KOPT-K1 (cell line): ENCODE results near the gene REV3L.
"Not testable (repeated sequence)": the region's sequence is repeated elsewhere in the genome, so short reads cannot be mapped to it uniquely, and the experiment has no call there.

Source experiments
- H3K27ac ChIP-seq: fragments of 200-600 bp; sonication (generic); 2 replicates; pipeline ENCODE4 v1.5.1; 2016; ENCODE audit warnings: antibody characterized with exemption, mild to moderate bottlenecking, low read depth, low read length; ENCODE audit not compliant: poor library complexity, severe bottlenecking
- H3K36me3 ChIP-seq: fragments of 200-600 bp; sonication (generic); 2 replicates; pipeline ENCODE4 v1.5.1; 2017; ENCODE audit warnings: antibody characterized with exemption, mild to moderate bottlenecking, low read length, moderate library complexity; ENCODE audit not compliant: insufficient read depth
- H3K9me3 ChIP-seq: fragments of 200-600 bp; sonication (generic); 2 replicates; pipeline ENCODE4 v1.5.1; 2017; ENCODE audit warnings: antibody characterized with exemption, low read length, mild to moderate bottlenecking; ENCODE audit not compliant: insufficient read depth, poor library complexity, severe bottlenecking

REV3L gene

DNA sequence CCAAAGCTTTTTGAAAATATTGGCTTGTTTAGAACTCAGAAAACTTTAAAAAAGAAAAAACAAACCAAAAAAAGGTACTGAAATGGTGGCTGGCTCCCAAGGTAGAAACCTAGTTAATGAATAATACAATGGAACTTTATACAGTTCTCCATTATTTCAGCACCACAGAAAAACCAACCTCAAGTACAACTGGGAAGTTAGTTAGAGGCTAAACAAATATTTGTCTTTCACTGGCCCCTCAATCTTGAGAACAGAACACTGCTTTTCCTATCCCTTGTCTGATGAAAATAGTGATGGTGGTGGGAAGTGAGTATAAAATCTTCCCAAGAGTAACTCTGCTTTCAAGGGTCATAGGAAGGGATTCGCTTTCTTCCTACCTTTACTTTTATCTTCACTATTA, 126.5 kb downstream of the REV3L start:
- Histone ChIP-seq H3K9me3 (no peaks in the 10 kb centered on the region), H3K36me3 (peaks cover 48% of the 10 kb centered on the region), H3K27ac (no peak overlapping the region)

- H3K9me3 ChIP-seq = no peaks in the 10 kb centered on the region
- H3K27ac ChIP-seq = no peak overlapping the region
- peaks cover 62% of the 10 kb centered on the region for H3K36me3 ChIP-seq
Observed at GRCh38 chr6:111354758-111355555, 128.1 kb downstream of the REV3L start.

- Histone ChIP-seq H3K9me3 (no peaks in the 10 kb centered on the region), H3K27ac (no peak overlapping the region), H3K36me3 (peaks cover 72% of the 10 kb centered on the region)
Observed at GRCh38 chr6:111353912-111354462, 129.0 kb downstream of the REV3L start.

DNA sequence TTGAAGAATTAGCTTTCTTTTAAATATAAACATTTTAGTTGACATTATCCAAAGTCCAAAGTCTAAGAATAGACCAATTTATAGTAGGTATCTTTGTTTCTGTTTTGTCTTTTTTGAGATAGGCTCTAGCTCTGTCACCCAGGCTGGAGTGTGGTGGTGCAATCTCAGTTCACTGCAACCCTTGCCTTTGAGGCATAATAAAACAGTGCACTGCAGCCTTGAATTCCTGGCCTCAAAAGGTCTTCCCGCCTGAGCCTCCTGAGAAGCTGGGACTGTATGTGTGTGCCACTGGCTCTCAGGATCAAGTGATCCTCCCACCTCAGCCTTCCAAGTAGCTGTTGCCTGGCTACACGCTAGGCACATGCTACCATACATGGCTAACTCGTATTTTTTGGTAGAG, 135.4 kb downstream of the REV3L start:
- H3K9me3 ChIP-seq = no peaks in the 10 kb centered on the region
- H3K27ac ChIP-seq = no peak overlapping the region
- H3K36me3 ChIP-seq = peaks cover 74% of the 10 kb centered on the region

- Histone ChIP-seq H3K9me3 (no peaks in the 10 kb centered on the region), H3K27ac (no peak overlapping the region), H3K36me3 (peaks cover 42% of the 10 kb centered on the region)
Observed at GRCh38 chr6:111342913-111343312, 140.1 kb downstream of the REV3L start.

GRCh38 chr6:111339294-111339693, 143.7 kb downstream of the REV3L start:
- Histone ChIP-seq H3K27ac (no peak overlapping the region), H3K9me3 (no peaks in the 10 kb centered on the region), H3K36me3 (peaks cover 32% of the 10 kb centered on the region)

- Histone ChIP-seq H3K36me3 (peaks cover 32% of the 10 kb centered on the region), H3K9me3 (no peaks in the 10 kb centered on the region), H3K27ac (no peak overlapping the region)
Observed at GRCh38 chr6:111338843-111339242, 144.2 kb downstream of the REV3L start.

- Histone ChIP-seq H3K9me3 (no peaks in the 10 kb centered on the region), H3K36me3 (peaks cover 27% of the 10 kb centered on the region), H3K27ac (no peak overlapping the region)
Observed at GRCh38 chr6:111337829-111338236, 145.2 kb downstream of the REV3L start.

- Histone ChIP-seq H3K27ac (no peak overlapping the region), H3K9me3 (no peaks in the 10 kb centered on the region), H3K36me3 (peaks cover 68% of the 10 kb centered on the region)
Observed at GRCh38 chr6:111329882-111330633, 153.0 kb downstream of the REV3L start.

- Histone ChIP-seq H3K9me3 (no peaks in the 10 kb centered on the region), H3K27ac (no peak overlapping the region), H3K36me3 (peaks cover 75% of the 10 kb centered on the region)
Observed at GRCh38 chr6:111326563-111326962, 156.5 kb downstream of the REV3L start.

DNA sequence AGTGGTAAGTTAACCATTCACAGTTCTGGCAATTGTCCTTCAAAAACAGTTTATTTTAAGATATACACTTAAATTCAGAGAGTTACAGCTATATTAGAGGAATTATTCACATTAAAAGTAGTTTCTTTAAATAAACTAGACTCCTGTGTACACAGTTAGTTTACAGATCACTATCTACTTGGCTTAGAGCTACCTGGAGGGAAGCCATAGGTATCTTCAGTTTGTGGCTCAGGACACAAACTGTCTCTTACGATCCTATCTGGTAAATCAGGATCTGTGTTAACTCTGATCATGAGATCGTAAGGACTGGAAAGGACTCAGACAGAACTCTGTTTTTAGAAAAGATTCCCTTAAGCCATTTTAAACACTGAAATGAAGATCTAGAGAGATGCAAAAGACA, 160.9 kb downstream of the REV3L start:
- no peak overlapping the region for H3K27ac ChIP-seq
- H3K36me3 ChIP-seq = peaks cover 57% of the 10 kb centered on the region
- no peaks in the 10 kb centered on the region for H3K9me3 ChIP-seq

DNA sequence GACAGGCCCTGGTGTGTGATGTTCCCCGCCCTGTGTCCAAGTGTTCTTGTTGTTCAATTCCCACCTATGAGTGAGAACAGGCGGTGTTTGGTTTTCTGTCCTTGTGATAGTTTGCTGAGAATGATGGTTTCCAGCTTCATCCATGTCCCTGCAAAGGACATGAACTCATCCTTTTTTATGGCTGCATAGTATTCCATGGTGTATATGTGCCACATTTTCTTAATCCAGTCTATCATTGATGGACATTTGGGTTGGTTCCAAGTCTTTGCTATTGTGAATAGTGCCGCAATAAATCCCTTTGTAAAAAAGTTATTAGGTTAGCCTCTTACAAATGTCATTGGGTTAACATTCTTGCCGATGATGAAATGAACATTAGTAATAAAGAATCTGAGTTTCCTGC, 175.1 kb downstream of the REV3L start:
- peaks cover 72% of the 10 kb centered on the region for H3K36me3 ChIP-seq
- H3K27ac ChIP-seq, H3K9me3 ChIP-seq: not testable (repeated sequence)

DNA sequence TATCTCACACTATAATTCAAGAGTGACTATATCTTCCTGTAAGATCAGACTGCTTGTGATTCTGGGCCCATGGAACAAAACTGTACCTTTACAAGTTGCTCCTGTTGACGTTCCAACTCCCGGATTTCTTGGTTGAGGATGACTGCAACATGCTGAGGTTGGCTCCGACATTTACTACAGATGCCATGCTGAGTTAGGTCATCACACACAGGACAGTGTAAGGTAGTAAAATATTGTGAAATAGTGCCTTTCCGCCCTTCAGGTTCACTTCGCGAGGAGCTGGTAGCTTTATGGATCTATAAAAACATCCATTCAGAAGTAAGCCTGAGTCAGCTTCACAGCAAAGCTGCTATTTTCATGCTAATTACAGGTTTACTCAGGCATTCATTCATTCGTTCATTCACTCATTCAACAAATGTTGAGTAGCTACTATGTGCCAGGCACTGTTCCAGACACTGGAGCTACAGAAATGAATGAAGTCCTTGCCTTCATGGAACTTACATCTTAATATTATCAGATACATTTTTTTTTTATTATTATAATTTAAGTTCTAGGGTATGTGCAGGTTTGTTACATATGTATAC, 175.7 kb downstream of the REV3L start:
- H3K9me3 ChIP-seq = no peaks in the 10 kb centered on the region
- peaks cover 66% of the 10 kb centered on the region for H3K36me3 ChIP-seq
- H3K27ac ChIP-seq = no peak overlapping the region

DNA sequence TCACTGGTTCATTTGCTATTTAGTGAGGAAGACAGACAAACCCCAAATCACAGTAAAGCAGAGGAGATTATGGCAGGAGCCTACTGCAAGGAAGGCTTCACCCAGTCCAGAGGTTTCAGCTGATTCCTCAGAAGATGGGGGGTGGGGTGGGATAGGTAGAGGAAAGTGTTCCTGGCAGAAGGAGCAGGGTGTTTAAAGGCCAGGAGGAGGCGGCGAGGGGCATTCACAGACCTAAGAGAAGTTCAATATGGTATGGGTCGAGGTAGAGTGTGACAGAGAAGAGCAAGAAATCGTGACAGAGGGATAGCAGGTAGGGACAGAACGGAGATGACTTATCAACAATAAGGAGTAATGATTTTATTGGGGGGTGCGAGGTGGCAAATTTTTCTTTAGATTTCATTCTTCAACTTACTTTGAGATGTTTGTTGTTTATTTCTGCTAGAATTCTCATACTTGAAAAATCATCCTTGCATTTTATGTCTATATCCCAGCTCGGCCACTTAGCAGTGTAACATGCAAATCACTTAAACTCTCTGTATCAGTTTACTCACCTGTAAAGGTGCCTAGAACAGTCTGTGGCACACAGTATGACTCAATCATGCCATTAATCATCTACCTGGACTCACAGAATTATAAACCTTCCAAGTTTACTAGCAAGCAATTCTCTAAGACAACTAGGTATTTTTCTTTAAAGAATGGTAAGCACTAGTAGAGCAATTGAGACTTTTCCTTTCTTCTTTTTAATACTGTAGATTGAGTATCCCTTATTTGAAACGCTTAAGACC, 176.7 kb downstream of the REV3L start:
- peaks cover 5% of the 10 kb centered on the region for H3K9me3 ChIP-seq
- peaks cover 64% of the 10 kb centered on the region for H3K36me3 ChIP-seq
- H3K27ac ChIP-seq = no peak overlapping the region
